C4-2B (cell line): ENCODE results near the gene MYO9B.

Experiments
- CTCF ChIP-seq: fragments of 450-650 bp; conservative IDR thresholded peaks from 2 replicates; pipeline ENCODE4 v1.5.1; 2017; ENCODE audit warnings: mild to moderate bottlenecking
- ZFX ChIP-seq: fragments of 450-650 bp; IDR thresholded peaks from 2 replicates; pipeline ENCODE4 v1.6.1; 2017

GRCh38 chr19:17097593-17098126 is 22.1 kb downstream of the MYO9B start:
- TF ChIP-seq CTCF: no peak
- TF ChIP-seq ZFX: no peak
